ENCODE measurements around the gene OPN1LW.
"Not testable (repeated sequence)": the region's sequence is repeated elsewhere in the genome, so short reads cannot be mapped to it uniquely, and the experiment has no call there.

OPN1LW gene

GRCh38 chrX:154140742-154141141, 3.3 kb upstream of the OPN1LW start:
- TF ChIP-seq CTCF (conservative IDR thresholded peaks at IDR 0.05; ENCODE audit: control insufficient read depth, insufficient read depth, low read depth, low read length): no peak
- no peak for DNase-seq (ENCODE audit: low read depth)
- H3K4me3 ChIP-seq (ENCODE audit: control insufficient read depth, low read depth, low read length): no peak overlapping the region

- no peak for DNase-seq (ENCODE audit: low read depth)
- no peak overlapping the region for H3K4me3 ChIP-seq (ENCODE audit: control insufficient read depth, low read depth, low read length)
- no peak for TF ChIP-seq CTCF (conservative IDR thresholded peaks at IDR 0.05; ENCODE audit: control insufficient read depth, insufficient read depth, low read depth, low read length)
These were observed 1.7 kb upstream of the OPN1LW start for GRCh38 chrX:154142386-154142785.

- no peak for DNase-seq (ENCODE audit: low read depth)
- H3K4me3 ChIP-seq (ENCODE audit: control insufficient read depth, low read depth, low read length): no peak overlapping the region
- TF ChIP-seq CTCF (conservative IDR thresholded peaks at IDR 0.05; ENCODE audit: control insufficient read depth, insufficient read depth, low read depth, low read length): no peak
These were observed 895 bp upstream of the OPN1LW start for GRCh38 chrX:154142950-154143745.

- DNase-seq (ENCODE audit: low read depth); H3K4me3 ChIP-seq (ENCODE audit: control insufficient read depth, low read depth, low read length): not testable (repeated sequence)
These were observed 7.0 kb downstream of the OPN1LW start for GRCh38 chrX:154151030-154151429.

- DNase-seq (ENCODE audit: low read depth); H3K4me3 ChIP-seq (ENCODE audit: control insufficient read depth, low read depth, low read length): not testable (repeated sequence)
These were observed 12.2 kb downstream of the OPN1LW start for GRCh38 chrX:154156221-154156620.

- DNase-seq (ENCODE audit: low read depth); H3K4me3 ChIP-seq (ENCODE audit: control insufficient read depth, low read depth, low read length): not testable (repeated sequence)
These were observed 13.2 kb downstream of the OPN1LW start for GRCh38 chrX:154157207-154157606.

- not testable (repeated sequence) for DNase-seq (ENCODE audit: low read depth); H3K4me3 ChIP-seq (ENCODE audit: control insufficient read depth, low read depth, low read length)
These were observed 15.3 kb downstream of the OPN1LW start for GRCh38 chrX:154159345-154159744.

GRCh38 chrX:154164902-154165301, 20.9 kb downstream of the OPN1LW start:
- not testable (repeated sequence) for H3K4me3 ChIP-seq (ENCODE audit: control insufficient read depth, low read depth, low read length); DNase-seq (ENCODE audit: low read depth)

GRCh38 chrX:154168384-154168783, 24.3 kb downstream of the OPN1LW start:
- not testable (repeated sequence) for DNase-seq (ENCODE audit: low read depth); H3K4me3 ChIP-seq (ENCODE audit: control insufficient read depth, low read depth, low read length)

GRCh38 chrX:154172535-154172943, 28.5 kb downstream of the OPN1LW start:
- not testable (repeated sequence) for H3K4me3 ChIP-seq (ENCODE audit: control insufficient read depth, low read depth, low read length); DNase-seq (ENCODE audit: low read depth)

- not testable (repeated sequence) for DNase-seq (ENCODE audit: low read depth); H3K4me3 ChIP-seq (ENCODE audit: control insufficient read depth, low read depth, low read length)
These were observed 30.3 kb downstream of the OPN1LW start for GRCh38 chrX:154174356-154174755.

- not testable (repeated sequence) for H3K4me3 ChIP-seq (ENCODE audit: control insufficient read depth, low read depth, low read length); DNase-seq (ENCODE audit: low read depth)
These were observed 38.3 kb downstream of the OPN1LW start, which contains the start of gene OPN1MW for GRCh38 chrX:154182296-154182695. OPN1MW (plus strand) TSS chrX:154182596; CDS start chrX:154182678, 82 bp downstream.

- not testable (repeated sequence) for H3K4me3 ChIP-seq (ENCODE audit: control insufficient read depth, low read depth, low read length)
These were observed 39.8 kb downstream of the OPN1LW start for GRCh38 chrX:154183794-154184193.

GRCh38 chrX:154192846-154193245, 48.8 kb downstream of the OPN1LW start:
- not testable (repeated sequence) for DNase-seq (ENCODE audit: low read depth); H3K4me3 ChIP-seq (ENCODE audit: control insufficient read depth, low read depth, low read length)

More at GRCh38 chrX:154183794-154184193, 39.8 kb downstream of the OPN1LW start:
- DNase-seq (ENCODE audit: low read depth): not testable (repeated sequence)

GRCh38 chrX:154194316-154194715, 50.3 kb downstream of the OPN1LW start:
- not testable (repeated sequence) for DNase-seq (ENCODE audit: low read depth); H3K4me3 ChIP-seq (ENCODE audit: control insufficient read depth, low read depth, low read length)

Data from fibroblast of mammary gland (primary cell).